Dermis microvascular lymphatic vessel endothelial cell (primary cell): ENCODE data around the gene GPC5. TPM values are rescaled to one million over a fixed set of nuclear protein-coding genes. Genes with fewer than 3 reads are reported as not detected.
"Not testable (repeated sequence)": the region's sequence is repeated elsewhere in the genome, so short reads cannot be mapped to it uniquely, and the experiment has no call there.

Source experiments
- DNase-seq, 2 donors: peaks; one replicate each; pipeline versions ENCODE4 v3.0.0 to v3.0.0-alpha.2; 2010; ENCODE audit warnings: low read depth in 2 of 2
- total RNA-seq: library from RNA; depleted of rRNA; stranded (reverse); fragments of >200 nt; gene quantifications from 2 replicates; pipeline ENCODE4 v1.2.1, GENCODE V29; 2014

Gene GPC5
- total RNA-seq, 1 donor from 2014 or later: 0.51 TPM

DNA sequence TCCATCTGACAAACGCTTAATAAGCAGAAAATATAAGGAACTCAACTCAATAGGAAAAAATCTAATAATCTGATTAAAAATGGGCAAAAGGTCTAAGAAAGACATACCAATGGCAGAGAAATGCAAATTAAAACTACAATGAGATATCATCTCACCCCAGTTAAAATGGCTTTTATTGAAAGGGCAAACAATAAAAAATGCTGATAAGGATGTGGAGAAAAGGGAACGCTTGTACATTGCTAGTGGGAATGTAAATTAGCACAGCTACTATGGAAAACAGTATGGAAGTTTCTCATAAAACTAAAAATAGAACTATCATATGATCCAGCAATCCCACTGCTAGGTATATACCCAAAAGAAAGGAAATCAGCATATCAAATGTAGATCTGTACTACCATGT, 1319.4 kb downstream of the GPC5 start:
- DNase-seq: no peak

DNA sequence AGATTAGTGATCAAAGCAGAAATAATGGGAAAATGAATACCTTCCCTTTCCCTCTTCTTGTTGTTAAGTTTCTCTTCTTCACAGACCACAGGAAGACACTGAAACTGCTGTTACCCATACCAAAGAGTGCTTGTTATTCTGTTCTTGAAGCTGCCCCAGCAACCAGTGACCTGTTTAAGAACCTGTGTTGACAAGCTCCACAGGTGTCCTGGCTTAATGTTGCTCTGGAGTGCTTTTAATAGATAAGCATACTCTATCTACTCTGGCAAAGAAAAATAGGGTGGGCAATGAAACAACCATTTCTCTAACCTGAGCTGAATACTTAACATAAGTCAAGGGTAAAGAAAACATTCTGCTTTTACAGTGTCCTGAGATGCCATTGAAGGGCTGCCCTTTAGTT, 1321.4 kb downstream of the GPC5 start:
- DNase-seq: no peak

DNA sequence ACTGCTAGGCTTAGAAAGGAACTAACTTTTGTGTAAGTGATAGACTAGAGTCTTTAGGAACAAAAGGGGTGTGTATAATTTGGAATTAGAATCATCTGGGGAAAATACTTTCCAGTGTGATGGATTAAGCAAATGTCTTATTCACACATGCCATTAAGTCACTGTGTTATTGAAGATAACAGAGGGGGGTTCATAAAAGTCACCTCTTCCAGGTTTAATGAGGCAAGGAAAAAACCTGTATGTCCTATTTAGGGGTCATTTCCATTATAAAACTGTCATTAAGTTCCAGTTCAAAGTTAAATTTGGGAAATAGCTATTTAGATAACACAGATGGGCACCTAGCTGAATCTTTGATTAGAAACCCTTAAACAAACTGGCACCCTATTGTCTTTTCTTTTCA, 1323.2 kb downstream of the GPC5 start:
- DNase-seq: no peak

DNA sequence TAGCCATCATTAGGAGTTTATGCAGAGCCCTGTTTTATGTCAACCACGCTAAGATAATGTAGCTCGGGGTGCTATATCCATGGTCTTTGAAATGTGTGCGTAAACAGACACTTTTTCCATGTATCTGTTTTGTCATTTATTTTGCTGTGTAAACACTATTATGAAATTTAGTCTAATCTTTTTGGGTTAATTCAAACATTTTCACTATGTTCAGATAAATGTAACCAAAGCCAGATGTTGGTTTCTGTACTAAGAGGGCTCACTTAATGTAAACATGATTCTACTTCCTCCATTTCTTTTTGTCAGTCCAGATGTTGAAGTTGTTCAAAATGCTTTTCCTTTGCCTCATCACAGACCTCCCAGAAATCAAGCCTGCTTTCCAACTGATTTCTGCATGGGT, 1328.7 kb downstream of the GPC5 start:
- no peak for DNase-seq

DNA sequence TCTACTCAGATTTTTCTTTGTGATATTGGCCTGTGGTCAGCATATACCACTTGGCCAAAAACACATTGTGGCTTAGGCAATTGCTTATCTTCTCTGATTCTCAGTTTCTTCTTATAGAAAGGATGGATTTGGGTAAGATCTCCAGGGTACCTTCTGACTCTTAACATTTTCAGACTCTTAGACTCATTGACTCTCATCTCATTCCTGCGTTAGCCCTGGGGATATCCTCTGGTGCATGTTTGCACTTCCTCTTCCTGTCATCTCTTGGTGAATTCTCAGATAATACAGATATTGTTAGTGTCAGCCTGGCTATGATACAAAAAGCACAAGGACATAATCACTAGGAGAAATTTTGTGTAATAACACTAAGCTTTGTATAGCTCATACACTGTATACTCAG, 1335.6 kb downstream of the GPC5 start:
- DNase-seq: no peak

DNA sequence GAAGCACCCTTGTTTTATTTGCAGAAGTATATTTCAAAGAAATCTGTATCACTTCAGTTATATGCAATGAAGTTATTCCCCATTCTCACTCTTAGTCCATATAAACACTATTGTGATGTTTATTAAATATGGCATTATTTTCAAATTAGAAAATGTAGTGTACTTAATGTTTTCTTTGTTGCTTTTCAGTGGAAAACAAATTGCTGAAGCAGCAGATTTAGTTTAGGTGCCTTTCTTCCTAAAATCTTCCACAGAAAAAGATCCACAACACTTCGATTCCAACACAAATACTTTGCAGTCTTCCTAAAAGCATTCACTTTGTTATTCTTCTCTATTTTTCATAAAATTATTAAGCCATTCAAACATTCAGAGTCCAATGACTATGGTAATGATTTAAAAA, 1336.1 kb downstream of the GPC5 start:
- DNase-seq: no peak

DNA sequence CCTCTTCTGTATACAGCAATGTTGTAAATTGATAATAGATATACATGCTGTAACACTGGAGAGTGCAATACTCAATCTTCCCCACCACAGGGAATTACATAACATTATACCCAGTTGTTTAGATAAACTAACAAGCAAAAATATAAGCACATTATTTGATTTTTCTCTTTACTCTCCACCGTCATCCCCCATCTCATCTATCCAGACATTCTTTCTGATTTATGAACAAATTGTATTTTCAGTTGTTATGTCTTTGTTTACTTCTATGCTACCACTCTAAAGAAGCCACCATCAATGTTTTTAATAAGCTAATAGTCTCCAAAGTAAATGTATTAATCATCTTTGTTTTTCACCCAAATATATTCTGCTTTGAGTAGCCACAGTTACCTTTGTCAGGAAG, 1337.5 kb downstream of the GPC5 start:
- DNase-seq: no peak

DNA sequence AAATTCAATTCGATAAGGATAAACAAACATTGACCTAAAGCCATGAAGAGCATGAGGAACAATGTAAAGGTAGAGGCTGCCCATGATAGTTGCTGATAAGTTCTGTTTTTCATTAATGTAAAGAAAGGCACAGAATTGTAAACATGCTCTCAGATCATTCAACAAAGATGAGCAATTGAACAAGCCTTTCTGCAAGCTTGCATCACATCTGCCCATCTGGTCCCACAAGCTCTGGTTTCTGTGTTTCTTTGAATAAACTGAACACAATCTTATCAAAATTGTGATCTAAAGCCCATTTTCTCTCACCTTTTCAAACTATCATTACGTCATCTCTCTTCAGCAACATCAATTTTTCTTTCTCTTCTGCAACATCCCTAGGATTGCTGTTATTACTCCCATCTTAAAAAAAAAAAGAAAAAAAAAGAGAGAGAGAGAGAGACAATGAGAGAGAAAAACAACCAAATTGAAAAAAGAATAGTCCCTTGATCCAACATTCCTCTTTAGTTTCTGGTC, 1340.9 kb downstream of the GPC5 start:
- no peak for DNase-seq

DNA sequence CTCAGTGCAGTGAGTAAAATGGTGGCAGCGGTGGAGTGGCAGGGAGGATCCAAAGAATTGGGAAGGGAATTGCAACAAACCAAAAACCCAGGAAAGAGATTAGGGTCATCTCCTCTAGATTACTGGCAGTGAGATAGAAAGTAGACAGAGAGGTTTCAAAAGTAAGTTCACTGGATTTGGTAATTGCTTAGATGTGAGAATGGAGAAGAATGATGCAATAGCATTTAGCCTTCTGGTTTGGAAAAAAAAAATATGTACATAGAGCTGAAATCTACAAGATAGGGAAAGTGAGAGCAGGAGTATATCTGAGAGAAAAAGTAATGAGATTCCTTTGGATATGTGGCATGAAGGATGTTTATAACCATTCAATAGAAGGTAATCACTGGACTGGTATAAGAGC, 1345.6 kb downstream of the GPC5 start:
- DNase-seq: no peak

DNA sequence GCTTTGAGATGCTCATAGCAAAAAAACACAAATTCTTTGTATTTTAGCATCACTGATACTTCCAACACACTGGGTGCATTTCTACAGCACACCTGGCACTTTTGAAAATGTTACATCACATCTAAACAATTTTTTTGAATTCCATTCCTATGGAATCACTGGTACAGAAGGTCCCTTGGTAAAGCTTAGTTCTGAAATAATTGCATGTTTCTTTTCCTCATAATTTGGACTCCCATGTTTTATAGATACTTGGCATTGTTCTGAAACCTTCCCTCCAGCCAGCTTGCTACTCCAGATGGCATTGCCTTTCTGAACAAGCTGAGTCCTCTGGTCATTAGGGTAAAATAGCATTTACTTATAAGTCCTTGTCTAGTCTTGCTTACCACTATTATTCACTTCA, 1346.8 kb downstream of the GPC5 start:
- no peak for DNase-seq

DNA sequence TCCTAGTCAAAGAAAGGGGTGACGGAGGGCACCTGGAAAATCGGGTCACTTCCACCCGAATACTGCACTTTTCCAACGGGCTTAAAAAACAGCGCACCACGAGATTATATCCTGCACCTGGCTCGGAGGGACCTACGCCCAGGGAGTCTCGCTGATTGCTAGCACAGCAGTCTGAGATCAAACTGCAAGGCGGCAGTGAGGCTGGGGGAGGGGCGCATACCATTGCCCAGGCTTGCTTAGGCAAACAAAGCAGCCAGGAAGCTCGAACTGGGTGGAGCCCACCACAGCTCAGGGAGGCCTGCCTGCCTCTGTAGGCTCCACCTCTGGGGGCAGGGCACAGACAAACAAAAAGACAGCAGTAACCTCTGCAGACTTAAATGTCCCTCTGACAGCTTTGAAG, 1354.3 kb downstream of the GPC5 start:
- DNase-seq: not testable (repeated sequence)

DNA sequence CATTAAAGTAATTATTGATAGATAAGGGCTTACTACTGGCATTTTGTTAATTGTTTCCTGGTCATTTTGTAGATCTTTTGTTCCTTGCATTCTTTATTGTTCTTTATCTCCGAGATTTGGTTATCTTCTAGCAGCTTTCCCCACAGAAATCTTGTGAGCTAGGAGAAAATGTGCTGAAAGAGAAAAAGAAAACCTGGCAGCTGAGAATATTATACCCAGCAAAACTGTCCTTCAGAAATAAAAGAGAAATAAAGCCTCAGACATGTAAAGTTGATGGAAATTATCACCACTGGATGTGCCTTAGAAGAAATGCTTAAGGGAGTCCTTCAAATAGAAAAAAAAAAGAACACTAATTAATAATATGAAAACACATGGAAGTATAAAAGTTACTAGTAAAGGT, 1363.3 kb downstream of the GPC5 start:
- no peak for DNase-seq

DNA sequence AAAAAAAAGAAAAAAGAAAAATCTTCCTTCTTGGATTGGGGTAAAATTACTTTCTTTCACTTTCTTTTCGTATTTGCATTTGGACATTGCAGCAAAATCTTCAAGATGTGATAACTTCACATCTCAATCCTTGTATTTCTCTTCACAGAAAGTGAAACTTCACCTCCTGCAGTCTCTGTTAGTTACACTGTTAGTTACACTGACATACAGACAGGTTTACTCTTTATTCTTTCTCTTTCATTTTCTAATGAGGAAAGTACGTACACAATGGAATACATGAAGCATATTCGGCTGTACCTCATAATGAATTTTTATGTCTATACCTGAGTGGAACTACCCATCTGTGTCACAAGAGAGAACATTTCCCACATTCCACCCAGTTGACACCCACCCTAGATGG, 1369.0 kb downstream of the GPC5 start:
- no peak for DNase-seq

DNA sequence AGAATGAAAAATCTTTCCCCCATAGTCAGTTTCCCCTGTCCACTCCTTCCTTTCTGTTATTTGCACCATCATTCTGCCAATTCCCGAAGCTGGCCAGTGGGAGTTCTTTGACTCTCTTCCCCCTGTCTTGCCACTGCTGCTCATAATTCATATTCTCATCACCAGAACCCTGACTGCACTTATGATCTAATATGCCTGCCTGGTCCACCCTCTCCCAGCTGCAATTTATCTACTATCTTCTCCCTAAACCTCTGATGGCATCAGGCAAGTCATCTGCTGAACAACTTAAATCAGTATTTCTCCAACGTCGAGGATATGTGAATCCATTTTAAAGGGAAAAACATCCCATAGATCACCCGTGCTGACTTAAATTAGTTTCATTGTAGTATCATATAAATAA, 1370.2 kb downstream of the GPC5 start:
- no peak for DNase-seq

DNA sequence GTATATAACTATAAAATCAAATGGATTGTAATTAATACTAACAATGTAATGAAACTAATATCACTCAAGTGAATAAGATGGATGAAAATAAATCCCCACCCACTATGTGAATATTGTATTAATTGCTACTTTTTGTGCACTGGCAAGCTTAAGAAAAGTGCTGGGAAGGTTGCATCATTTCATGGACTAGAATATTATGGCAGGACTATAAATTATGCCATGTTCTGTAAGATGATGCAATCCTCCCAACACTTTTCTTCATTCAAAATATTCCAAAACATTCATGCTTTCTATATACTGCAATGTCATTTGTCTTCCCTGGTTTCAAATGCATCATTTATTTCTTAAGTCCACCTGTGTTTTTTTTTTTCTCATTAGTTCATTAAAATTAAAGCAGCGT, 1370.6 kb downstream of the GPC5 start:
- DNase-seq: no peak

DNA sequence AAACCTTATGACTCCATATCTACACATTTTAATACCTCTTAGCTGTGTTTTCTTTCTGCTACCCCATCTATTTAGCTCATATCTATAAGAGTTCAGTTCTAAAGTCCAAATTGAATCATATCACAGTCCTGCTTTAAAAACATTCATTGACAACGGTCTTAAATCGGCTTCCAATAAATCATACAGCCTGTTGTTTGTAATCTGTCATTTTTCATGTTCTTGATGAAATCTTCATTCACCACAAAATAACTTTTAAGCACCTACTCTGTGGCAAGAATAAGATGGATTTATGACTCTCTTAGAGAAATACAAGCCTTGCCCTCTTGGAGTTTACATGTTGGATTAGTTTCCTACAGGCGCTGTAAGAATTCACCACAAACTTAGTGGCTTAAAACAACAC, 1377.2 kb downstream of the GPC5 start:
- DNase-seq: no peak

DNA sequence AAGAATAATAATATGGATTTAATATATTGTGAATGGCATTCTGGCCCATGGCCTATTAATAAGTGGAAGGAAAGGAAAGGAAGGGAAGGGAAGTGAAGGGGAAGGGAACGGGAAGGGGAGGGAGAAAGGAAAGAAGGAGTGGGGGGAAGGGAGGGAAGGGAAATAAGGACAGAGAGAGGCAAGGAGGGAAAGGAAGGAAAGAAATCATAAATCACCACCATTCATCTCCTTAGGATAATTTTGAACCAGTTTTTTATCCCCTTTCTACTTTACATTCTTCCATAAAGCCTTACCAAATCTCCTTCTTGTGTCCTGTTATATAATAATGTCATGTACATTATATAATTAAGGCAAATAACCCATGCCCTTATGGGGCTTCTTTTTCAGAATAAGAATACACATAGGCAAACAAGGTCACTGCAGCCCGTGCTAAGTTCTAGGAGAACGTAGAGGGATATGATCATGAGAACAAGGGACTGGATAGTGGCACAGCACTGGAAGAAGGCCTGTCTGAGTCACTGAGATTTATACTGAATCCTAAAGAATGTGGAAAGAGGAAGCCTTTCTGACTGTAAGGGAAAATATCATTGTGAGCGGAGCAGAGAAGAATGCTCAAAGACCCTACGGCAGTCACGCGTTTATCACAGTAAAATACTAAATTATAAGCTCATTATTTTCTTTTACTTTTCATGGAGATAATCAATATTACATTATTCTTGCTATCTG, 1383.7 kb downstream of the GPC5 start:
- DNase-seq: no peak

DNA sequence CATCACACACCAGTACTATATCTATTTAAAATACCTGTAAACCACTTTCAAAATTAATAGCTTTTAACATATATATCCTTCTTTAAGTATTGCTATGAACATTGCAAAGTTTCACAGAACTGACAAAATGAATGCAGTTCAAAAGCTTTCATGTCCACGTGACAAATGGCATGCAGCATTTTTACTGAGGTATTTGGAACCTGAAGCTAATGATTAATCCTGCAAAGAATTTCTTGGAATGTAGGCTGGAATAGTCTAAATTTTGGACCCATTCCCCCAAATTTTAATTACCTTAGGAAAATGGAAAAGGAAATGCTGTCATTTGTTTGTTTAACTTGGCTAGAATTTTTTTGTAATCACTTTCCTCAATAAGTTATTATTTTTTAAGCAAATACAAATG, 1404.4 kb downstream of the GPC5 start:
- DNase-seq: no peak

DNA sequence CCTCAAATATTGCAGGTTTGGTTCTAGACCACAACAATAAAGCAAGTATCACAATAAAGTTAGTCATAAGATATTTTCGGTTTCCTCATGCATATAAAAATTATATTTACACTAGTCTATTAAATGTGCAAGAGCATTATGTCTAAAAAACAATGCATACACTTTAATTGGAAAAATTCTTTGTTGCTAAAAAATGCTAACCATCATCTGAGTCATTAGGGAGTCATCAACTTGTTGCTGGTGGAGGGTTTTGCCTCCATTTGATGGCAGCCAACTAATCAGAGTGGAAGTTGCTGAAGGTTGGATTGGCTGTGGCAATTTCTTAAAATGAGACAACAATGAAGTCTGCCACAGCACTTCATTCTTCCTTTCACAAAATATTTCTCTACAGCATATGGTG, 1405.9 kb downstream of the GPC5 start:
- no peak for DNase-seq

DNA sequence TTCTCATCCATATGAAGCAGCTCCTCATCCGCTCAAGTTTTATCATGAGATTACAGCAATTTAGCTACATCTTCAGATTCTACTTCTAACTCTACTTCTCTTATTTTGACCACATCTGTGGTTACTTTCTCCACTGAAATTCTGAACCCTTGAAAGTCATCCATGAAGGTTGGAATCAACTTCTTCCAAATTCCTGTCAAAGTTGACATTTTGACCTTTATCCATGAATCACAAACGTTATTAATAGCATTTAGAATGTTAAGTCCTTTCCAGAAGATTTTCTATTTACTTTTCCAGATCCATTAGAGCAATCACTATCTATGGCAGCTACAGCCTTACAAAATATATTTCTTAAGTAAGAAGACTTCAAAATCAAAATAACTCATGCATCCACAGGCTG, 1406.5 kb downstream of the GPC5 start:
- no peak for DNase-seq

DNA sequence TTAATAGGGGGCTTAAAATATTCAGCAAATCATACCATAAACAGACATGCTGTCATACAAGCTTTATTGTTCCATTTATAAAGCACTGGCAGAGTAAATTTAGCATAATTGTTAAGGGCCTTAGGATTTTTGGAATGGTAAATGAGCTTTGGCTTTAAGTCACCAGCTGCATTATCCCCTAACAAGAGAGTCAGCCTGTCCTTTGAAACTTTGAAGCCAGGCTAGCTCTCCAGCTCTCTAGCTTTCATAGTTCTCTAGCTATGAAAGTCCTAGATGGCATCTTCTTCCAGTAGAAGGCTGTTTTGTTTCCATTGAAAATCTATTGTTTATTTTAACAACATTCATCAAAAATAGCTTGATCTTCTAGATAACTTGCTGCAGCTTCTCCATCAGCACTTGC, 1407.3 kb downstream of the GPC5 start:
- no peak for DNase-seq

DNA sequence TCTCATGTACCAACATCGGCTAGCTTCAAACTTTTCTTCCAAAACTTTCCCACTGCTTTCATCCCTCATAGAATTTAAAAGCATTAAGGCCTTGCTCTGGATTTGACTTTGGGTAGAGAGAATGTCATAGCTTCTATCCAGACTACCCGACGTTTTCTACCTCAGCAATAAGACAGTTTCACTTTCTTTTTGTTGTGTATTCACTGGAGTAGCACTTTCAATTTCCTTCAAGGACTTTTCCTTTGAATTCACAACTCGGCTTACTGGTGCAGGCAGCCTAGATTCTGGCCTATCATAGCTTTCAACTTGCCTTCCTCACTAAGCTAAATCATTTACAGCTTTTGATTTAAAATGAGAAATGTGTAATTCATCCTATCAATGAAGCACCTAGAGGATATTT, 1407.8 kb downstream of the GPC5 start:
- DNase-seq: no peak

DNA sequence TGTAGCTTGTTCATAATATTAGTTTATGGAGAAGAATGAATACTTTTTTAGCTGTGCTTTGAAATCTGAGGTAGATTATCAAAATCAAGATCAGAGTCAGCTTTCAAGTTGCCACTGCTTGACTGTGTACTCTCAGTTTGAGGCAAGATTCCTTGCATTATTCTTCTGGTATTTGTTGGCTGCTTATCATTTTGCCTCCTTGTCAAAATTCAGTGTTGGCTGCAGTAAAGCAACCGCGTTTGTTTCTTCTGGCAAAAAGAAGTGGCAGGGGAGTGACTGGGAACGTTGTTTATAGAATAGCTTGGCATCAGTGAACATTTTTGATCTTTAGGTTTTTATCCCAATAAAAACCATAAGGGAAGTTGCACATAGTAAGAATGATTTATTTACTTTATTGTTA, 1408.9 kb downstream of the GPC5 start:
- DNase-seq: no peak

DNA sequence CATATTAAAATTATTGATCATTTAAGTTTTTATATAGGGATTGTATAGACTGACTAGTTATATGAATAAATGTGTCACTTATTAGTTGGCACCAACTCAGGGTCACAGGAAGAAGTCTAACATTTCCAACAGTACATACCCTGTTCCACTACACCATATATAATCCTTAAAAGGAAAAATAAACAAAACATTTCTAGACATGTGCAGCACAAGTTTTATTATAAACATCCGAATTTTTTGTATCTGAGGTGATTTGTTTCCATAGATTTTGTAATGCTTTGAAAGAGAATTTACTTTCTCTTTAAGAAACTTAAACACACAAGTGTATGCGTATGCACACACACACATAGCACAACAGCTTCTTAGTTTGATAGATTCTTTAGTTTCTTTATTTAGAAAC, 1409.5 kb downstream of the GPC5 start:
- DNase-seq: no peak
